CD4-positive, alpha-beta T cell treated with Interleukin-17A for 1 hour (primary cell): ENCODE measurements around the gene GATB.

Source experiments
- DNase-seq: peaks from one replicate; pipeline ENCODE4 v3.0.0-alpha.2; 2020

The GATB gene

DNA sequence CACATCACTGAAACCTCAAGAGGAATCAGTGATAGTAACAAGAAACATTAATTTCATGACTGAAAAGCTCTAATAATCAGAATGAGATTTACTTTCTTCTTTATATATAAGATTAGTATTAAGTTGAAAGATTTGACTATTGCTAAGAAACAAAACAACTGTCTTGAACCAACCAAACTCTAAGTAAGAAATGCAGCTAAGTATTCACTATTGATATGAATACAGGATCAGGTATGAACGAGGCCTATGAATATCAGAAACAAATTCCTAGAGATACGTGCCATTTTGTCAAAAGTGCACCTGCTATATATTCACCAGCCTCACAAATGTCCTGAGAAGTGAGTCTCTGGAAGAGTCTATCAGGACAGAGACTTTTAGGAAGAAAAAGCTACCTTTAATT is 32.1 kb downstream of the GATB start:
- no peak for DNase-seq

DNA sequence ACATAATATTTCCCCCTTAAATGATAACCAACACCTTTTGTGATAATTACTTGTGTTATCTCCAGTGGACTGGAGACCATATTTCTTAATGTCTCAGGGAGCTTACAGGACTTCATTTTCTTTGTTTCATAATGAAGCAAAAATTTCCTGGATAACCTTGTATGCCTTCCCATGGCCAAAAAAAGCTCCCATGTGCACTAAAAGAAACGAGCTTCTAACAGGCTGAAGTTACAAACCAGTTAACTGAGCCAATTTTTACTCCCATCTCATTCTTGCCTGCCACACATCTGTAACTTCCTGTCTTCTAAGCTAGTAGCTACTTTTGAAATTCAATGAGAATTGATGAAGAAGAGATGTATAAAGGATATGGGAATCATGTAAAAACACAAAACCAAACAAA is 32.8 kb downstream of the GATB start:
- DNase-seq: no peak

- no peak for DNase-seq
Observed at GRCh38 chr4:151727365-151727764, 33.4 kb downstream of the GATB start.

GRCh38 chr4:151725087-151725486 is 35.7 kb downstream of the GATB start:
- no peak for DNase-seq

GRCh38 chr4:151721916-151722315 is 38.9 kb downstream of the GATB start:
- no peak for DNase-seq

- DNase-seq: no peak
Observed at GRCh38 chr4:151721466-151721865, 39.3 kb downstream of the GATB start.

GRCh38 chr4:151719956-151720334 is 40.9 kb downstream of the GATB start:
- DNase-seq: no peak

GRCh38 chr4:151718984-151719955 is 41.5 kb downstream of the GATB start:
- no peak for DNase-seq

DNA sequence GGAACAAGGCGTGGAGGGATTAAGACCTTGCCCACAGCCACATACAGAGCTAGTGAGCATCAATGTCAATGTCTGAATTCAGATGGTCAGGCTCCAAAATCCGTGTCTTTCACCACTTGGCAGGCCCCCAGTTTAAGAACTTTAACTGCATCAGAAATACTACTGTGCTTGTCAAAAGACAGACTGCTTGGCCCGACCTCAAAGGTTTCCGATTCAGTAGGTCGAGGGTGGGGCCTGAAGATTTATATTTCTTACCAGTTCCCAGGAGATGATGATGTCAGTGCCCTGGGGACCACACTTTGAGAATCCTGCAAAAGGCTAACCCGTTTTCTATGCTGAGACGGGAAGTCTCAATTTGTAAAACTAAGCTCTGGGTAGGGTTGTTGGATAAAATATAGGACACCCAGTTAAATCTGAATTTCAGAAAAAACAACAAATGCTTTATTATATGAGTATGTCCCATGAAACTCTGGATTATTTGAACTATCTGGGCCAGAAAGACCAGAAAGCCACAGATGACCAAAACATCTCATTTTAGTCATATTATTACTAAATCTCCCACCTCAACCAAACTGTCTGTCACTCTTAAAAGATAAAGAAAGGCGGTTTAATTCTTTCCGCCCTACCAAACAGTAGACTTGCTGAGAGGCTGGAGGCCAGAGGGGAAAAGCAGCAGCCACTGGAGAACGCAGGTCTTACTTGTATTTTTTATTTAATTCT is 42.7 kb downstream of the GATB start:
- no peak for DNase-seq

GRCh38 chr4:151717314-151717713 is 43.5 kb downstream of the GATB start:
- no peak for DNase-seq

DNA sequence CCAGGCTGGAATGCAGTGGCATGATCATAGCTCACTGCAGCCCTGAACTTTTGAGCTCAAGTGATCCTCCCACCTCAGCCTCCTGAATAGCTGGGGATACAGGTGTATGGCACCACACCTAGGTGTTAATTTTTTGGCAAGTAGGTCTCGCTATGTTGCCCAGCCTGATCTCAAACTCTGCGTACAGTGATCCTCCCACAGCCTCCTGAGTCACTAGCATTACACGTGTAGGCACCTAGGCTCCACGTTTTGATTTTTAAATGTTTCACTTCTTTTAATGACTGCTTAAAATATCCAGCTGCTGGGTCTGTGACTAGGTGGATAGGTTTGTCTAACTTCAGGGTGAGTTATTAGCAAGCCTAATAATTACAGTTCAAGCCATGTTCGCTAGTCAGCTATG is 44.5 kb downstream of the GATB start:
- DNase-seq: no peak

GRCh38 chr4:151715881-151716280 is 44.9 kb downstream of the GATB start:
- DNase-seq: no peak

GRCh38 chr4:151712777-151713176 is 48.0 kb downstream of the GATB start:
- no peak for DNase-seq

- no peak for DNase-seq
Observed at GRCh38 chr4:151711646-151712045, 49.2 kb downstream of the GATB start.

GRCh38 chr4:151709587-151709986 is 51.2 kb downstream of the GATB start:
- no peak for DNase-seq

DNA sequence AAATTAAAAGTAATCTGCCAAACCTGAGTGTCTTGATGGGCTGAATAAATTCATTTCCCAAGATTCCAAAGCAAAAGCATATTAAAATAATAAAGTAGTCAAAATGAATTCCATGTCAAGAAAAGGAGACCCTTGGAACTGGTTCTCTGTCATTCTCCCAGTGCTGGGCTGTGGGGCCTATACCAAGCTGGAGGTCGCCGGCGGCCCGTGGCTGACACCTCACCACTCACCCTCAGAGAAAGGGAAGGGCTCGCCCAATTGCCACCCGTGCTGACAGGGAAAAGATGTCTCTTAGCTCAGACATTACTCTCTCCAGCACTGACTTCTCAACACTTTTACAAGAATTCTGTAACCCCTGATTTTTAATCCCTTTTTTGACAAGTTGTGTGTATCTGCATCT is 51.7 kb downstream of the GATB start:
- DNase-seq: no peak

DNA sequence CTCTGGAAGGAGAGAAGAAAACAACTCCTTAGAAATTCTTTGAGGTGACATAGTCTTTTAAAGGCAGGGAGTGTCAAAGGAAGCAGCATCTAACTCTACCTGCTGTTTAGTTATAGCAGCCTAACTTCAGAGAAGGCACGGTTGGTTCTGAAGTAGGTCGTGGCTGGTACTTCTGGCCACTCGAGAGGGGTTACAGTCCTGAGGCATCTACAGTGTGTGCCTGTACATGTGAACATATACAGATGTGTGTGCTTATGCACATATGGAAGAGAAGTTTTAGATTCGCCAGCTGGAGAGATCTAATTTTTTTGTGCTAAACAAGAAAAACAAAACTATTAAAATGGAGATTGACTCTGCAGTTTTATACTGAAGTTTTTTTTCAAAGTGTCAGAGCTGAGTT is 52.7 kb downstream of the GATB start:
- no peak for DNase-seq

DNA sequence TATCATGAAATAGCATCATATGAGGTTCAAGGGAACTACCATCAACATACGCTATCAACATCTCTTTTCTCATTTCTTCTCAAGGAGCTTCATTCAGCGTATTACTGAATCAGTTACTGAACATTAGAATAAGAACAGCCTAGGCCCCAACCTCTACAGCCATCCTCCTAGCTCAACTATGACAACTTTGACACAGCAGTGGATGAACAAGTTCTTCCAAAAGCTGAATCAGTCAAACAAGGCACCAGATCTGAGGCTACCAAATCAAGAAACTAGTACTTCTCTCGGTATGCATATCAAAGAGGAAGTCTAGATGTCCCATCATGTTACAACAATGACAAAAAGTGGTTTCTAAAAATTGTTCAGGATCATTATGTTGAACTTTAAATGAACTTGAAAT is 57.4 kb downstream of the GATB start:
- no peak for DNase-seq

DNA sequence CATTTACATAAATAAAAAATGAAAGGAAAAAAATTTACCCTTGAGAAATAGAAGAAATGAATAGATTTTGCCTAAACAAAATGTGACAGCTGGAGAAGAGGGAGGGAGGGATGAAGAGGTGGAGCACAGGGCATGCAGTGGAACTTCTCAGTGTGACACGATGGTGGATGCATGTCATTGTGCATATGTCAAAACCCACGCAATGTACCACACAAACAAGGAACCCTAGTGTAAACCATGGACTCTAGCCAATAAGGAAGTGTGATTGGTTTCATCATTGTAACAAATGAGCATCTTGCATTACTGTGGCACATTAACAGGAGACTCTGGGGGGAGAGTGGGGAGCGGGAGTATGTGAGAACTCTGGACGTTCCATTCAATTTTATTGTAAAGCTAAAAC is 58.6 kb downstream of the GATB start:
- DNase-seq: no peak

DNA sequence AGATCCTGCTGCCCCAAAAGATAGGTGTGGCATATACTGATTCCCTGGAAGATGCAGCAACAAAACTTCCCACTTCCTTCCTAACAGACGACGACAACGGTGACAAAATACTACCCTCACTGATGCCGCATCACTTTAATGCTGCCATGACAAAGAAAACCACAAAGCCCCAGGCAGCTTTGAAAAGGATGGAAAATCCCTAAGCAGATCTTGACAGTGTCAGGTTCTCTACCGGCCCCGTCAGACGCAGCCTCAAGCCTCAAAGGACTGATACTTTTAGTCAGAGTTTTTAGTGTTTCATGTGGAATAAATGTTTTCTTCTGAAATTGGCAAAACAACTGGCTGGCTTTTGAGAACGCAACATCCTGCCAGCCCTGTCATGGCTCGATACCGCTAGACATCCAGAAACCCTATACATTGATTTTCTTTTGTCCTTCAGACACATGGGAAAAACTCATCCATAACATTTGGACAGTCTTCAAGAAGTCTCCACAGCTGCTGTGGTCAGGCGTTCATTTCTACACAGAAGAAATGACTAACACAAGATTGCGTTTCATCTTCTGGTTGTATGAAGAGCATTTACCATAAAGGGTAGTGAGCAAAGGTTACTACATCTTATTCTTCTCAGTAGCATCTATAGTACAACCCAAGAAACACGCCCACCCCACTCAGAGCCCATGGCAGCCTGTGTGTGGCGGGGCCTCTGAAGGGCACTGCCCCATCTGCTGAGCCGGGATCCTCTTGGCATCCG is 60.1 kb downstream of the GATB start:
- no peak for DNase-seq

DNA sequence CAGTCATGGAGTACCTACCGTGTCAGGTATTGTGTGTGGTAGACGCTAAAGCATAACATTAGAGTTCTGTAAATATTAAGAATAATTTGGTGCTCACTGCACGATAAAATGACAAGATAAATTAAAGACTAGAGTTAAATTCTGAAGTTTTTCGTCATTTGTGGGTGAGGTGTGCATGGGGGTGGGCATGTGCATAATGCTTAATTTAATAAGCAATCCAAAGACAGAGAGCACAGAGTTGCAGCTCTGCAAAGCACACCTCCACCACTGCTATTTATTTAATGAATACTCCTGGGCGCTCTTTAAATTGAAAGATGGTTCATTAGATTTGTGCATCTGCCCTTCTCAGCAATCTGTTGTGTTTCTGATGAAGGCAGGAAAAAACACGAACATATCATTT is 62.6 kb downstream of the GATB start:
- DNase-seq: no peak

GRCh38 chr4:151694961-151695720 is 65.7 kb downstream of the GATB start:
- no peak for DNase-seq
